Measurements from ENCODE around the gene DPCD. TPM values are rescaled to one million over a fixed set of nuclear protein-coding genes. Genes with fewer than 3 reads are reported as not detected.
A peak's percentile ranks its signal among the peaks of the same experiment; 100 is the strongest.

The DPCD gene
- total RNA-seq, 6 experiments from 2014 or later: 2.2 to 4.3 (median 3.5) TPM

DNA sequence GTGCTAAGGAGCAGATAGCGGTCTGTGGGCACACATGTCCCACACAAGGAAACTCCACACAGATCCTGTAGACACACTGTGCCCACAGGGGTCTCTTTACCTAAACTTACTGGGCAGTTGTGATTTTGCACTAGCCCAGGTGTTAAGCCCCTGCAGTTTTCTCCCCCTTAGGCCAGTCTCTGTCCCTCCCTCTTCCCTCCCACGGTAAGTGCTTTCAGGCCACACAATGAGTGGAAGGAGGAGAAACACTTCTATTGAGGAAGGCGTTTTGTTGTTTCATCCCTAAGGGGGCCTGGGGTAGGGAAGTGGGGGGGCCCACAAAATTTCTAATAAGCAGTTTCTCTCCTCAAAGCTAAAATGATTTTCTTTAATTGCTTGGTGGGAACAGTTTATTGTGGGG, 55.4 kb downstream of the DPCD start:
- Histone ChIP-seq H3K9me3 (no peaks in the 10 kb centered on the region), H3K4me1 (no peaks in the 10 kb centered on the region), H3K27me3 (no peaks in the 10 kb centered on the region), H3K27ac (no peak overlapping the region), H3K4me3 (no peak overlapping the region), H3K36me3 (no peaks in the 10 kb centered on the region)
- no peak for TF ChIP-seq POLR2A (IDR thresholded peaks at IDR 0.05)
- TF ChIP-seq, protein P1, sequence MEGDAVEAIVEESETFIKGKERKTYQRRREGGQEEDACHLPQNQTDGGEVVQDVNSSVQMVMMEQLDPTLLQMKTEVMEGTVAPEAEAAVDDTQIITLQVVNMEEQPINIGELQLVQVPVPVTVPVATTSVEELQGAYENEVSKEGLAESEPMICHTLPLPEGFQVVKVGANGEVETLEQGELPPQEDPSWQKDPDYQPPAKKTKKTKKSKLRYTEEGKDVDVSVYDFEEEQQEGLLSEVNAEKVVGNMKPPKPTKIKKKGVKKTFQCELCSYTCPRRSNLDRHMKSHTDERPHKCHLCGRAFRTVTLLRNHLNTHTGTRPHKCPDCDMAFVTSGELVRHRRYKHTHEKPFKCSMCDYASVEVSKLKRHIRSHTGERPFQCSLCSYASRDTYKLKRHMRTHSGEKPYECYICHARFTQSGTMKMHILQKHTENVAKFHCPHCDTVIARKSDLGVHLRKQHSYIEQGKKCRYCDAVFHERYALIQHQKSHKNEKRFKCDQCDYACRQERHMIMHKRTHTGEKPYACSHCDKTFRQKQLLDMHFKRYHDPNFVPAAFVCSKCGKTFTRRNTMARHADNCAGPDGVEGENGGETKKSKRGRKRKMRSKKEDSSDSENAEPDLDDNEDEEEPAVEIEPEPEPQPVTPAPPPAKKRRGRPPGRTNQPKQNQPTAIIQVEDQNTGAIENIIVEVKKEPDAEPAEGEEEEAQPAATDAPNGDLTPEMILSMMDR (IDR thresholded peaks at IDR 0.05): no peak
- DNase-seq (no peak), ATAC-seq (no peak)
- intact Hi-C loops (cut with DNase I): no loop called here
- 100% methylated on average over 1 of the region's 3 CpGs for WGBS (ENCODE audit: insufficient coverage, low coverage, low lambda C conversion rate, missing lambda C conversion rate)

GRCh38 chr10:101644002-101644401, 55.9 kb downstream of the DPCD start:
- TF ChIP-seq, protein P1 (IDR thresholded peaks at IDR 0.05): no peak
- TF ChIP-seq POLR2A (IDR thresholded peaks at IDR 0.05): no peak
- H3K27ac ChIP-seq: no peak overlapping the region
- no CpG with 5 or more reads among the region's 3 CpGs for WGBS (ENCODE audit: insufficient coverage, low coverage, low lambda C conversion rate, missing lambda C conversion rate)
- H3K36me3 ChIP-seq: no peaks in the 10 kb centered on the region
- ATAC-seq (no peak), DNase-seq (no peak)
- intact Hi-C loops (cut with DNase I): no loop called here
- H3K4me1 ChIP-seq: no peaks in the 10 kb centered on the region
- no peak overlapping the region for H3K4me3 ChIP-seq
- H3K27me3 ChIP-seq: no peaks in the 10 kb centered on the region
- no peaks in the 10 kb centered on the region for H3K9me3 ChIP-seq

DNA sequence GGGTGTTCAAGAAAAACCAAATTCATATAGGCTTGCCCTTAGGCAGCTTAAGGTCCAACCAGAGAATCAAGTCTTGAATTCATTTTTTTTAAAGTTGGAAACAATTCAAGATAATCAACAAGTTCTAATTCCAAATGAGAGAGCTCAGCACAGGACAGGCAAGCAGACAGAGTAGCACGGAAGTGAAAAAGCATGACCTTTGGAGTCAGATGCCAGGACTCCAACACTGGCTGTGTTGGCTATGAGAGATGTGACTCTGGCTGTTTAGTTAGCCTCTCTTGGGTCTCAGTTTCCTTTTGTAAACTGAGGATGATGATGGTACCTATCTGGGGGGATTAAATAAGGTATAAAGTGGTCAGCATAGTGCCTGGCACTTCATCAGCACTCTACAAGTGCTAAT, 57.5 kb downstream of the DPCD start:
- WGBS (ENCODE audit: insufficient coverage, low coverage, low lambda C conversion rate, missing lambda C conversion rate): 22% methylated on average over 1 of the region's 1 CpG
- DNase-seq (no peak), ATAC-seq (peak in 2 of 4 donors; percentile 30 to 55)
- no peak overlapping the region for H3K27ac ChIP-seq
- intact Hi-C loops (cut with DNase I): no loop called here
- no peak overlapping the region for H3K4me3 ChIP-seq
- no peaks in the 10 kb centered on the region for H3K27me3 ChIP-seq
- TF ChIP-seq POLR2A (IDR thresholded peaks at IDR 0.05): no peak
- TF ChIP-seq, protein P1 (IDR thresholded peaks at IDR 0.05): no peak
- H3K4me1 ChIP-seq: no peaks in the 10 kb centered on the region
- H3K36me3 ChIP-seq: no peaks in the 10 kb centered on the region
- no peaks in the 10 kb centered on the region for H3K9me3 ChIP-seq

DNA sequence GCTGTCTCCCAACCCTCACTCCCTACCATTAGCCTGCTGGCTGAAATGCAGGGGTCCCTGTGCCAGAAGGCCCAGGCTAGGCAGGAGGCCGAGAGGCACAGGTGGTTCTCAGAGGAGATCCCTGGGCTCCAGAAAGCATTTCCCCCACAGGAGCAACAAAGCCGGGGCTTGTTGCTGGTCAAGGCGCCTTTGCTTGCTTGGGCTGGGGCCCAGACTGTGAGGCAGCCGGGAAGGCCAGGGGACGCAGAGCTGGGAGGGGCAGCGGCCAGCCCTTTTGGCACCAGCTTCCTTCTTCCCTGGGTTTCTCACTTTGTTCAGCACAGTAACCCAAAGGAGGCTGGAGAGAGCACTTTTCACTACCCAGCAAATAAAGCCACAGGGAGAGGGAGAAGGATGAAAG, 58.2 kb downstream of the DPCD start:
- no peak for TF ChIP-seq POLR2A (IDR thresholded peaks at IDR 0.05)
- TF ChIP-seq, protein P1 (IDR thresholded peaks at IDR 0.05): no peak
- Histone ChIP-seq H3K4me3 (no peak overlapping the region), H3K36me3 (no peaks in the 10 kb centered on the region), H3K9me3 (no peaks in the 10 kb centered on the region), H3K27me3 (no peaks in the 10 kb centered on the region), H3K27ac (no peak overlapping the region), H3K4me1 (no peaks in the 10 kb centered on the region)
- no peak for DNase-seq
- WGBS (ENCODE audit: insufficient coverage, low coverage, low lambda C conversion rate, missing lambda C conversion rate): 70% methylated on average over 3 of the region's 6 CpGs
- ATAC-seq: no peak
- intact Hi-C loops (cut with DNase I): no loop called here

GRCh38 chr10:101647255-101647654, 59.1 kb downstream of the DPCD start:
- no peaks in the 10 kb centered on the region for H3K36me3 ChIP-seq
- H3K27me3 ChIP-seq: no peaks in the 10 kb centered on the region
- H3K9me3 ChIP-seq: no peaks in the 10 kb centered on the region
- no peaks in the 10 kb centered on the region for H3K4me1 ChIP-seq
- H3K4me3 ChIP-seq: no peak overlapping the region
- no peak for TF ChIP-seq POLR2A (IDR thresholded peaks at IDR 0.05)
- TF ChIP-seq, protein P1 (IDR thresholded peaks at IDR 0.05): no peak
- H3K27ac ChIP-seq: no peak overlapping the region
- intact Hi-C loops (cut with DNase I): no loop called here
- DNase-seq (no peak), ATAC-seq (no peak)
- WGBS (ENCODE audit: insufficient coverage, low coverage, low lambda C conversion rate, missing lambda C conversion rate): 76% methylated on average over 2 of the region's 2 CpGs

Measured in right lobe of liver (tissue), 6 donors.